Measurements from ENCODE around the gene SHC2.
"Not testable (repeated sequence)": the region's sequence is repeated elsewhere in the genome, so short reads cannot be mapped to it uniquely, and the experiment has no call there.

Gene SHC2

DNA sequence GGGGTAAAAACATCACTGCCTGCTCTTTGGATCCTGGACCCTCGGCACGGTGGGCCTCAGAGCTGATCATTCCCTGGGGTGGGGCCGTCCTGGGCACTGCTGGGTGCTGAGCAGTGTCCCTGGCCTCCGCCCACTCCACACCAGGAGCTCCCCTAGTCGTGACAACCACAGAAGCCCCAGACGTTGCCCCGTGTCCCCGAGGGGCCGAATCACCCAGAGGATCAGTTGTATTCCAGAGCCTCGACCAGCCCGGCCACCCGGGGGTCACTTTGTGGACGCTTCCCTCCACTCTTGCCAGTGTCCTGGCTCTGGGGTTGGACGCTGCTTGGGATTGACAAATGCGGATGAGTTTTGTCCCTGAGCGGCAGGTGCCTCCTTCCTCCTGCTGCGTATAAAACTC is 62.1 kb downstream of the SHC2 start:
- POLR2A ChIA-PET, result no interaction called here
- TF ChIP-seq, protein P1, sequence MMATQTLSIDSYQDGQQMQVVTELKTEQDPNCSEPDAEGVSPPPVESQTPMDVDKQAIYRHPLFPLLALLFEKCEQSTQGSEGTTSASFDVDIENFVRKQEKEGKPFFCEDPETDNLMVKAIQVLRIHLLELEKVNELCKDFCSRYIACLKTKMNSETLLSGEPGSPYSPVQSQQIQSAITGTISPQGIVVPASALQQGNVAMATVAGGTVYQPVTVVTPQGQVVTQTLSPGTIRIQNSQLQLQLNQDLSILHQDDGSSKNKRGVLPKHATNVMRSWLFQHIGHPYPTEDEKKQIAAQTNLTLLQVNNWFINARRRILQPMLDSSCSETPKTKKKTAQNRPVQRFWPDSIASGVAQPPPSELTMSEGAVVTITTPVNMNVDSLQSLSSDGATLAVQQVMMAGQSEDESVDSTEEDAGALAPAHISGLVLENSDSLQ (IDR thresholded peaks at IDR 0.05), result no peak
- TF ChIP-seq FOXM1 (IDR thresholded peaks at IDR 0.05; ENCODE audit: borderline replicate concordance) (no peak), LEF1 (IDR thresholded peaks at IDR 0.05; ENCODE audit: borderline replicate concordance) (no peak), BHLHE40 (IDR thresholded peaks at IDR 0.05; ENCODE audit: borderline replicate concordance) (no peak), SUZ12 (IDR thresholded peaks at IDR 0.05) (no peak), SP1 (IDR thresholded peaks at IDR 0.05) (no peak), TARDBP (IDR thresholded peaks at IDR 0.05) (no peak), FOXK2 (IDR thresholded peaks at IDR 0.05) (no peak), FOXA1 (IDR thresholded peaks at IDR 0.05) (no peak)
- CTCF ChIA-PET, result no interaction called here
- no peak for DNase-seq (ENCODE audit: extremely low spot score)

DNA sequence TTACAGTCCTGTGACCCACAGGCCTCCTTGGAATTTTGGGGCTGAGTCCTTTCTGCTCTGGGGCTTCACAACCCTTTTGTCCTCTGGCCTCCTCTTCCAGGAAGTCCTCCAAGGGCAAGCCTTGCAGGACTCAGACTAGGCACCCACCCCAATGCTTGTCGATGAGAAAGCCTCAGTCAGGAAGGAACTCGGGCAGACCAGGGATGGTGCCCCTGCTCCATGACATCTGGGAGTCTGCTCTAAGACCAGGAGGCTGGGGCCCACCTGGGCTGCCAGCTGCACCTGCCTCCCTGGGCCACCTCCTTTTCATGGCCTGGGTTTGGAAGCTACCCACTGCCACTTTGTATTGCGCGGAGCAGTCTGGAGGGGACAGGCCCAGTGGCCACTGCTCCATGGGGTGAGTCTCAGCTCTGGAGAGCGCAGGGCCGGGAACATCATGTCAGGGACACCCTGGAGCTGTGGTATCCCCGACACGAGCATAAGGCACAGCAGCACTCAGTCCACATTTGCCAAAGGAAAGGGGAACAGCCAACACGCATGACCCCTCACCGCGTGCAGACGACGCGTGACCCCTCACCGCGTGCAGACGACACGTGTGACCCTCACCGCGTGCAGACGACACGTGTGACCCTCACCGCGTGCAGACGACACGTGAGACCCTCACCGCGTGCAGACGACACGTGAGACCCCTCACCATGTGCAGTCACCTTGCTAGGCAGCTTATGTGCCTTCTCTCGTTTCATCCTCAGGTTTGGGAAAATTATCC is 62.7 kb downstream of the SHC2 start:
- TF ChIP-seq CTBP1 (IDR thresholded peaks at IDR 0.05; ENCODE audit: borderline replicate concordance) (no peak), ELF4 (IDR thresholded peaks at IDR 0.05) (no peak), FOXM1 (IDR thresholded peaks at IDR 0.05; ENCODE audit: borderline replicate concordance) (no peak), BHLHE40 (IDR thresholded peaks at IDR 0.05; ENCODE audit: borderline replicate concordance) (no peak), FOXA1 (IDR thresholded peaks at IDR 0.05) (no peak), ARNT (IDR thresholded peaks at IDR 0.05) (no peak), ZNF384 (IDR thresholded peaks at IDR 0.05) (no peak), TARDBP (IDR thresholded peaks at IDR 0.05) (no peak), SP1 (IDR thresholded peaks at IDR 0.05) (no peak), LEF1 (IDR thresholded peaks at IDR 0.05; ENCODE audit: borderline replicate concordance) (no peak), SUZ12 (IDR thresholded peaks at IDR 0.05) (no peak), NFRKB (IDR thresholded peaks at IDR 0.05) (no peak), FOXK2 (IDR thresholded peaks at IDR 0.05) (no peak), L3MBTL2 (conservative IDR thresholded peaks at IDR 0.05) (no peak), HDGF (IDR thresholded peaks at IDR 0.05; ENCODE audit: borderline replicate concordance) (no peak)
- POLR2A ChIA-PET, result no interaction called here

DNA sequence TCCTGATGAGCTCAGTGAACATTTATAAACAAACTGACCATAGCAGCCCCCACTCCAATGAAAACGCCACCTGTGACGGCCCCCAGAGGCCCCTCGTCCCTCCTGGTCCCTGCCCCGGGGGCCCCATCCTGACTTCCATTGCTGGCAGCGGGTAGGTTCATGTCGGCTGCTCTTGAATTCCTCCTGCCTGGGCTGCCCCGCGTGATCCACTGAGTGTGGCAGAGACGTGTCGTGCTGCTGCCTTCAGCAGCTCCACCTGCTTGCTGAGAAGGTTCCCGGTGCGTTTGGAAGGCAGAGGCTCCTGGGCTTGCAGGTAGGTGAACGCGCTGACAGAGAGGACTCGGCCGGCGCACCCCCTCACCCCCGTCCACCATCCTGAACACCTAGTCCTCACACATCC is 63.5 kb downstream of the SHC2 start:
- POLR2A ChIA-PET, result no interaction called here
- CTCF ChIA-PET, result no interaction called here
- no peak for TF ChIP-seq L3MBTL2 (conservative IDR thresholded peaks at IDR 0.05)
- TF ChIP-seq NFRKB (IDR thresholded peaks at IDR 0.05), result no peak
- no peak for TF ChIP-seq ZNF384 (IDR thresholded peaks at IDR 0.05)
- no peak for TF ChIP-seq FOXA1 (IDR thresholded peaks at IDR 0.05)
- no peak for TF ChIP-seq CTBP1 (IDR thresholded peaks at IDR 0.05; ENCODE audit: borderline replicate concordance)
- TF ChIP-seq, protein P1 (IDR thresholded peaks at IDR 0.05), result no peak
- TF ChIP-seq LEF1 (IDR thresholded peaks at IDR 0.05; ENCODE audit: borderline replicate concordance), result no peak
- TF ChIP-seq FOXM1 (IDR thresholded peaks at IDR 0.05; ENCODE audit: borderline replicate concordance), result no peak
- no peak for TF ChIP-seq TARDBP (IDR thresholded peaks at IDR 0.05)
- no peak for TF ChIP-seq HDGF (IDR thresholded peaks at IDR 0.05; ENCODE audit: borderline replicate concordance)
- no peak for TF ChIP-seq SP1 (IDR thresholded peaks at IDR 0.05)
- no peak for TF ChIP-seq FOXK2 (IDR thresholded peaks at IDR 0.05)
- TF ChIP-seq SUZ12 (IDR thresholded peaks at IDR 0.05), result no peak
- no peak for TF ChIP-seq ARNT (IDR thresholded peaks at IDR 0.05)
- TF ChIP-seq ELF4 (IDR thresholded peaks at IDR 0.05), result no peak
- no peak for TF ChIP-seq BHLHE40 (IDR thresholded peaks at IDR 0.05; ENCODE audit: borderline replicate concordance)
- DNase-seq (ENCODE audit: extremely low spot score), result no peak

More for the DNA sequence above, 62.7 kb downstream of the SHC2 start:
- CTCF ChIA-PET, result no interaction called here
- no peak for DNase-seq (ENCODE audit: extremely low spot score)

DNA sequence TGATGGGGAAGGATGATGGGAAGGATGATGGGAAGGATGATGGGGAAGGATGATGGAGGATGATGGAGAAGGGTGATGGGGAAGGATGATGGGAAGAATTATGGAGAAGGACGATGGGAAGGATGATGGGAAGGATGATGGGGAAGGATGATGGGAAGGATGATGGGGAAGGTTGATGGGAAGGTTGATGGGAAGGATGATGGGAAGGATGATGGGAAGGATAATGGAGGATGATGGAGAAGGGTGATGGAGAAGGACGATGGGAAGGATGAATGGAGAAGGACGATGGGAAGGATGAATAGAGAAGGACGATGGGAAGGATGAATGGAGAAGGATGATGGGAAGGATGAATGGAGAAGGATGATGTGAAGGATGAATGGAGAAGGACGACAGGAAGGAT is 65.4 kb downstream of the SHC2 start:
- no peak for DNase-seq (ENCODE audit: extremely low spot score)
- TF ChIP-seq FOXM1 (IDR thresholded peaks at IDR 0.05; ENCODE audit: borderline replicate concordance) (no peak), NFRKB (IDR thresholded peaks at IDR 0.05) (no peak), FOXA1 (IDR thresholded peaks at IDR 0.05) (no peak), ZNF384 (IDR thresholded peaks at IDR 0.05) (no peak), SUZ12 (IDR thresholded peaks at IDR 0.05) (no peak)
- TF ChIP-seq, protein P1 (IDR thresholded peaks at IDR 0.05), result no peak
- ChIA-PET POLR2A (no interaction called here), CTCF (no interaction called here)

DNA sequence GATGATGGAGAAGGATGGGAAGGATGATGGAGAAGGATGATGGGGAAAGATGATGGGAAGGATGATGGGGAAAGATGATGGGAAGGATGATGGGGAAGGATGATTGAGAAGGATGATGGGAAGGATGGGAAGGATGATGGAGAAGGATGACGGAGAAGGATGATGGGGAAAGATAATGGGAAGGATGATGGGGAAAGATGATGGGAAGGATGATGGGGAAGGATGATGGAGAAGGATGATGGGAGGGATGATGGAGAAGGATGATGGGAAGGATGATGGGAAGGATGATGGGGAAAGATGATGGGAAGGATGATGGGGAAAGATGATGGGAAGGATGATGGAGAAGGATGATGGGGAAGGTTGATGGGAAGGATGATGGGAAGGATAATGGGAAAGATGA is 66.0 kb downstream of the SHC2 start:
- CTCF ChIA-PET; DNase-seq (ENCODE audit: extremely low spot score); POLR2A ChIA-PET: not testable (repeated sequence)

DNA sequence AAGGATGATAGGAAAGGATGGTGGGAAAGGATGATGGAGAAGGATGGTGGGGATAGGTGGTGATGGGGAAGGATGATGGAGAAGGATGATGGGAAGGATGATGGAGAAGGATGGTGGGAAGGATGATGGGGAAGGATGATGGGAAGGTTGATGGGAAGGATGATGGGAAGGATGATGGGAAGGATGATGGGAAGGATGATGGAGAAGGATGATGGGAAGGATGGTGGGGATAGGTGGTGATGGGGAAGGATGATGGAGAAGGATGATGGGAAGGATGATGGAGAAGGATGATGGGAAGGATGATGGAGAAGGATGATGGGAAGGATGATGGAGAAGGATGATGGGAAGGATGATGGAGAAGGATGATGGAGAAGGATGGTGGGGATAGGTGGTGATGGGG is 67.3 kb downstream of the SHC2 start:
- CTCF ChIA-PET; POLR2A ChIA-PET; DNase-seq (ENCODE audit: extremely low spot score): not testable (repeated sequence)

DNA sequence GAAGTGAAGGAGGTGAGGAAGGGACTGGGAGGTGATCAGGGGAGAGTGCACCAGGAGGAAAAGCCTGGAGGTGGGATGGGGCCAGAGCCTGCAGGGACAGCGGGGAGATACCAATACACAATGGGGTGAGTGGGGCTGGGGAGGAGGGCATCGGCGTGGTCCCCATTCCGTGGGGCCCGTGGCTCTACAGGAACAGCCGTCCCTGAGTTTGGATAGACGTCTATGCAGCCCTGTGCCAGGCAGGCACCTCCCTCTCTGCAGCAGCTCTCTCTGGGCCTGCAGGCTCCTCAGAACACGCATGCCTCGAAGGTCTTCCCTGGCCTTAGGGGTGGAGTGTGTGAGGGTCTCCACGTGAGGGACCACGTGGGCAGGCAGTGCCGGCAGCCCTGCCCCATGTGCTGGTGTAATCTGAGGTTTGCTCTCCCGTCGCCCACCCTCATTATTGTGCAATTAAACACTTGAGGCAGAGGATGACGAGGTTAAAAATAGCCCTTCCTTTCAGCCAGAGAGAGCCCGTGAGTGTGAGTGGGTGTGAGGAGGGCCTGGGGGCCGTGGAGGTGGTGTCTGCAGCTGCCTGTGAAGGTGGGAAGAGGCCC is 68.4 kb downstream of the SHC2 start:
- TF ChIP-seq TARDBP (IDR thresholded peaks at IDR 0.05), result no peak
- no peak for TF ChIP-seq SUZ12 (IDR thresholded peaks at IDR 0.05)
- no peak for TF ChIP-seq FOXM1 (IDR thresholded peaks at IDR 0.05; ENCODE audit: borderline replicate concordance)
- no peak for TF ChIP-seq ARNT (IDR thresholded peaks at IDR 0.05)
- ChIA-PET POLR2A (no interaction called here), CTCF (no interaction called here)
- no peak for DNase-seq (ENCODE audit: extremely low spot score)
